ENCODE results near the gene CUTA. TPM values are rescaled to one million over a fixed set of nuclear protein-coding genes. Genes with fewer than 3 reads are reported as not detected.
A peak's percentile ranks its signal among the peaks of the same experiment; 100 is the strongest.
"Not testable (repeated sequence)": the region's sequence is repeated elsewhere in the genome, so short reads cannot be mapped to it uniquely, and the experiment has no call there.

The CUTA gene
- total RNA-seq, 2 donors from 2014 or later = 198 to 219 TPM

DNA sequence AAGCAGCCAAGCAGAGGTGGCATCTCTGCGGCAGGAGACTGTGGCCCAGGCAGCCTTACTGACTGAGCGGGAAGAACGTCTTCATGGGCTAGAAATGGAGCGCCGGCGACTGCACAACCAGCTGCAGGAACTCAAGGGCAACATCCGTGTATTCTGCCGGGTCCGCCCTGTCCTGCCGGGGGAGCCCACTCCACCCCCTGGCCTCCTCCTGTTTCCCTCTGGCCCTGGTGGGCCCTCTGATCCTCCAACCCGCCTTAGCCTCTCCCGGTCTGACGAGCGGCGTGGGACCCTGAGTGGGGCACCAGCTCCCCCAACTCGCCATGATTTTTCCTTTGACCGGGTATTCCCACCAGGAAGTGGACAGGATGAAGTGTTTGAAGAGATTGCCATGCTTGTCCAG lies 13.0 kb downstream of the CUTA start:
- no peaks in the 10 kb centered on the region for H3K9me3 ChIP-seq (ENCODE audit: control insufficient read depth, low read length)
- peaks cover 78% of the 10 kb centered on the region for H3K36me3 ChIP-seq (ENCODE audit: control insufficient read depth, insufficient read depth, low read length)
- WGBS, 2 experiments (ENCODE audit: insufficient coverage in 1 of 2, insufficient read length in 1 of 2) = 97 to 100% methylated on average over 6 to 17 of the region's 17 CpGs
- no peak overlapping the region for H3K4me3 ChIP-seq (ENCODE audit: low read length)
- Mint-ChIP-seq H3K4me3 (no peak overlapping the region), H3K36me3 (ENCODE audit: low read depth) (peaks cover 54% of the 10 kb centered on the region), H3K9me3 (no peaks in the 10 kb centered on the region), H3K27me3 (ENCODE audit: insufficient read depth) (no peaks in the 10 kb centered on the region), H3K27ac (no peak overlapping the region), H3K4me1 (peaks cover 6% of the 10 kb centered on the region)
- H3K27me3 ChIP-seq (ENCODE audit: control insufficient read depth, insufficient read depth, low read length, poor library complexity, severe bottlenecking) = no peaks in the 10 kb centered on the region
- no peak overlapping the region for H3K9ac ChIP-seq (ENCODE audit: extremely low read depth, low read length, poor library complexity, severe bottlenecking)
- no peaks in the 10 kb centered on the region for H3K4me1 ChIP-seq (ENCODE audit: control insufficient read depth, insufficient read depth, low read length)
- no peak for DNase-seq
- no peak overlapping the region for H3K27ac ChIP-seq (ENCODE audit: low read depth, low read length)
- TF ChIP-seq, protein P1, sequence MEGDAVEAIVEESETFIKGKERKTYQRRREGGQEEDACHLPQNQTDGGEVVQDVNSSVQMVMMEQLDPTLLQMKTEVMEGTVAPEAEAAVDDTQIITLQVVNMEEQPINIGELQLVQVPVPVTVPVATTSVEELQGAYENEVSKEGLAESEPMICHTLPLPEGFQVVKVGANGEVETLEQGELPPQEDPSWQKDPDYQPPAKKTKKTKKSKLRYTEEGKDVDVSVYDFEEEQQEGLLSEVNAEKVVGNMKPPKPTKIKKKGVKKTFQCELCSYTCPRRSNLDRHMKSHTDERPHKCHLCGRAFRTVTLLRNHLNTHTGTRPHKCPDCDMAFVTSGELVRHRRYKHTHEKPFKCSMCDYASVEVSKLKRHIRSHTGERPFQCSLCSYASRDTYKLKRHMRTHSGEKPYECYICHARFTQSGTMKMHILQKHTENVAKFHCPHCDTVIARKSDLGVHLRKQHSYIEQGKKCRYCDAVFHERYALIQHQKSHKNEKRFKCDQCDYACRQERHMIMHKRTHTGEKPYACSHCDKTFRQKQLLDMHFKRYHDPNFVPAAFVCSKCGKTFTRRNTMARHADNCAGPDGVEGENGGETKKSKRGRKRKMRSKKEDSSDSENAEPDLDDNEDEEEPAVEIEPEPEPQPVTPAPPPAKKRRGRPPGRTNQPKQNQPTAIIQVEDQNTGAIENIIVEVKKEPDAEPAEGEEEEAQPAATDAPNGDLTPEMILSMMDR (conservative IDR thresholded peaks at IDR 0.05) = no peak

DNA sequence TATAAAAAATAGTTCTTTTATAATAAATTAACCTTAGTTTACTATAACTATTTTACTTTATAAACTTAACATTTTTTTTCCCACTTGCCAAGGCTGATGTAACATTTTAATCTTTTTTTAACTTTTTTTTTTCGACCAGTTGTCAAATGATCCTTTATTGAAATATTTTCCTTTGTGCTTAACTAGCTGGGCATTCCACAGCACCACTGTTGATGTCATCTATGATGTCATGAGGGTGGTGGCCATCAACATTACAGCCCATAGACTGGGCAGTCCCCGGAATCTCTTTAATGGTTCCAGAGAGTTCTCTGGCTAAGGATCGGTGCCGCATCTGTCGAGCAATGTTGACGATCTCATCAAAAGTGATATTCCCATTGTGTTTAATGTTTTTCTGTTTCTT lies 18.0 kb downstream of the CUTA start:
- H3K9ac ChIP-seq (ENCODE audit: extremely low read depth, low read length, poor library complexity, severe bottlenecking); H3K27me3 ChIP-seq (ENCODE audit: control insufficient read depth, insufficient read depth, low read length, poor library complexity, severe bottlenecking); H3K9me3 ChIP-seq (ENCODE audit: control insufficient read depth, low read length); H3K27me3 Mint-ChIP-seq (ENCODE audit: insufficient read depth); H3K9me3 Mint-ChIP-seq; DNase-seq; H3K4me1 Mint-ChIP-seq; H3K4me3 Mint-ChIP-seq; H3K4me1 ChIP-seq (ENCODE audit: control insufficient read depth, insufficient read depth, low read length); H3K27ac Mint-ChIP-seq; H3K4me3 ChIP-seq (ENCODE audit: low read length); H3K27ac ChIP-seq (ENCODE audit: low read depth, low read length): not testable (repeated sequence)
- peaks cover 43% of the 10 kb centered on the region for H3K36me3 Mint-ChIP-seq (ENCODE audit: low read depth)
- H3K36me3 ChIP-seq (ENCODE audit: control insufficient read depth, insufficient read depth, low read length) = peaks cover 64% of the 10 kb centered on the region
- 95 to 100% methylated on average over 1 to 6 of the region's 6 CpGs for WGBS, 2 experiments (ENCODE audit: insufficient coverage in 1 of 2, insufficient read length in 1 of 2)

DNA sequence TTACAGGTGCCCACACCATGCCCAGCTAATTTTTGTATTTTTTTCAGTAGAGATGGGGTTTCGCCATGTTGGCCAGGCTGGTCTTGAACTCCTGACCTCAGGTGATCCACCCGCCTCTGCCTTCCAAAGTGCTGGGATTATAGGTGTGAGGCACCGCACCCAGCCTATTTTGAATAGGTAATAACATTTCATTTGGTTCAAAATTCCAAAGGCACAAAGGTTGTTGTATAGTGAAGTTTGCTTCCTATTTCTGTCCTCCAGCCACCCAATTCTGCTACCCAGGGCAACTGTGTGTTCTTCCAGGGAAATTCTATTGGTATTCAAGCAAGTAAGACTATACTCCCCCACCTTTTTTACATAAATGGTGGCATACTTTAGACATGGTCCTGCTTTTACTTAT lies 19.3 kb downstream of the CUTA start:
- not testable (repeated sequence) for H3K4me1 ChIP-seq (ENCODE audit: control insufficient read depth, insufficient read depth, low read length); H3K9me3 Mint-ChIP-seq
- WGBS, 2 experiments (ENCODE audit: insufficient coverage in 1 of 2, insufficient read length in 1 of 2) = 93 to 98% methylated on average over 3 of the region's 3 CpGs

DNA sequence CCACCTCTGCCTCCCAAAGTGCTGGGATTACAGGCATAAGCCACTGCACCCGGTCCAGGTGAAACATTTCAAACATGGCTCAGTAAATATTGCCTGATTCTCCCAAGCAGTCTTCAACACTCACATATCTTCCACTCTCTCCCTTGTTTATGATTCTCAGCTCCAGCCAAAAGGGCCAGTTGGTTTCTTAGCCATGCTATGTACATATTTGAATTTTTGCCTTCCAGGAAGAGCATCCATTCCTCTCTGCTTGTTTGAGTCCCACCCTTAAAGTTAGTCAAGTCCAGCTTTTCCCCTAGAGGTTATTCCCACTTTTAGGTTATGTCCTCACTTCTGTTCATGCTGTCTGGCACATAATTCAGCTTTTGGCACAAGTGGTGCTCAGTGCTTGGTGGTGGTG lies 20.4 kb downstream of the CUTA start:
- Mint-ChIP-seq H3K27ac (peak overlapping the region; percentile 0), H3K27me3 (ENCODE audit: insufficient read depth) (no peaks in the 10 kb centered on the region), H3K36me3 (ENCODE audit: low read depth) (peaks cover 27% of the 10 kb centered on the region), H3K9me3 (no peaks in the 10 kb centered on the region), H3K4me3 (no peak overlapping the region), H3K4me1 (peaks cover 15% of the 10 kb centered on the region)
- Histone ChIP-seq H3K36me3 (ENCODE audit: control insufficient read depth, insufficient read depth, low read length) (peaks cover 41% of the 10 kb centered on the region), H3K27ac (ENCODE audit: low read depth, low read length) (no peak overlapping the region), H3K4me3 (ENCODE audit: low read length) (no peak overlapping the region), H3K4me1 (ENCODE audit: control insufficient read depth, insufficient read depth, low read length) (no peaks in the 10 kb centered on the region), H3K9me3 (ENCODE audit: control insufficient read depth, low read length) (no peaks in the 10 kb centered on the region), H3K27me3 (ENCODE audit: control insufficient read depth, insufficient read depth, low read length, poor library complexity, severe bottlenecking) (no peaks in the 10 kb centered on the region), H3K9ac (ENCODE audit: extremely low read depth, low read length, poor library complexity, severe bottlenecking) (no peak overlapping the region)
- DNase-seq = no peak
- 98 to 100% methylated on average over 1 of the region's 1 CpG for WGBS, 2 experiments (ENCODE audit: insufficient coverage in 1 of 2, insufficient read length in 1 of 2)
- TF ChIP-seq, protein P1 (conservative IDR thresholded peaks at IDR 0.05) = no peak

More for the DNA sequence above, 19.3 kb downstream of the CUTA start:
- not testable (repeated sequence) for H3K9ac ChIP-seq (ENCODE audit: extremely low read depth, low read length, poor library complexity, severe bottlenecking); H3K27ac Mint-ChIP-seq; H3K9me3 ChIP-seq (ENCODE audit: control insufficient read depth, low read length); H3K27me3 Mint-ChIP-seq (ENCODE audit: insufficient read depth); H3K4me3 ChIP-seq (ENCODE audit: low read length); H3K4me3 Mint-ChIP-seq; H3K27me3 ChIP-seq (ENCODE audit: control insufficient read depth, insufficient read depth, low read length, poor library complexity, severe bottlenecking); H3K27ac ChIP-seq (ENCODE audit: low read depth, low read length); DNase-seq; H3K4me1 Mint-ChIP-seq
- peaks cover 31% of the 10 kb centered on the region for H3K36me3 Mint-ChIP-seq (ENCODE audit: low read depth)
- H3K36me3 ChIP-seq (ENCODE audit: control insufficient read depth, insufficient read depth, low read length) = peaks cover 51% of the 10 kb centered on the region
